ENCODE measurements around the gene ZNF22. TPM values are rescaled to one million over a fixed set of nuclear protein-coding genes. Genes with fewer than 3 reads are reported as not detected.

ZNF22 gene
- 20.6 TPM for total RNA-seq

GRCh38 chr10:45000752-45001380 is at the start of gene ZNF22:
Gene ZNF22, plus strand, starts transcription at chr10:45000923. Its CDS starts 2,446 bp downstream, at chr10:45003369.
- DNase-seq (ENCODE audit: extremely low spot score in 2 of 2): peak; percentile 74 to 85

GRCh38 chr10:44951576-44952226 is 49.0 kb upstream of the ZNF22 start:
- no peaks in the 10 kb centered on the region for H3K9me3 ChIP-seq
- no peak overlapping the region for H3K27ac ChIP-seq
- TF ChIP-seq POLR2A (IDR thresholded peaks at IDR 0.05) (no peak), CTCF (IDR thresholded peaks at IDR 0.05) (no peak), POLR2AphosphoS5 (IDR thresholded peaks at IDR 0.05; ENCODE audit: insufficient read depth in 1 of 2, low read depth in 1 of 2) (no peak)
- peaks cover 18% of the 10 kb centered on the region for H3K4me1 ChIP-seq
- H3K36me3 ChIP-seq: no peaks in the 10 kb centered on the region
- intact Hi-C loops (cut with DNase I): no loop called here
- no peaks in the 10 kb centered on the region for H3K27me3 ChIP-seq
- peak in 1 of 2 donors; percentile 49 for DNase-seq (ENCODE audit: extremely low spot score in 2 of 2)
- no peak overlapping the region for H3K4me3 ChIP-seq

More at GRCh38 chr10:45000752-45001380, at the start of gene ZNF22:
- Histone ChIP-seq H3K27ac (peak within 1 kb of the TSS; percentile 92), H3K4me1 (peaks cover 57% of the 10 kb centered on the region), H3K9me3 (no peaks in the 10 kb centered on the region), H3K4me3 (peak within 1 kb of the TSS; percentile 50 to 62), H3K36me3 (peaks cover 0 to 10% of the 10 kb centered on the region in 2 donors), H3K27me3 (no peaks in the 10 kb centered on the region)
- TF ChIP-seq POLR2A (IDR thresholded peaks at IDR 0.05): peak in 1 of 2 donors; percentile 58
- peak in 1 of 2 donors; percentile 71 for TF ChIP-seq POLR2AphosphoS5 (IDR thresholded peaks at IDR 0.05; ENCODE audit: insufficient read depth in 1 of 2, low read depth in 1 of 2)
- no peak for TF ChIP-seq CTCF (IDR thresholded peaks at IDR 0.05)
- intact Hi-C loops (cut with DNase I): no loop called here

- H3K4me3 ChIP-seq: no peak overlapping the region
- no peaks in the 10 kb centered on the region for H3K27me3 ChIP-seq
- DNase-seq (ENCODE audit: extremely low spot score in 2 of 2): peak in 1 of 2 donors; percentile 54
- H3K36me3 ChIP-seq: no peaks in the 10 kb centered on the region
- peaks cover 24% of the 10 kb centered on the region for H3K4me1 ChIP-seq
- no peak overlapping the region for H3K27ac ChIP-seq
- no peaks in the 10 kb centered on the region for H3K9me3 ChIP-seq
- TF ChIP-seq CTCF (IDR thresholded peaks at IDR 0.05): no peak
- TF ChIP-seq POLR2A (IDR thresholded peaks at IDR 0.05): no peak
- no peak for TF ChIP-seq POLR2AphosphoS5 (IDR thresholded peaks at IDR 0.05; ENCODE audit: insufficient read depth in 1 of 2, low read depth in 1 of 2)
- intact Hi-C loops (cut with DNase I): no loop called here
These were observed 47.9 kb upstream of the ZNF22 start for GRCh38 chr10:44952779-44953231.

GRCh38 chr10:44954042-44954441 is 46.7 kb upstream of the ZNF22 start:
- Histone ChIP-seq H3K27ac (no peak overlapping the region), H3K36me3 (no peaks in the 10 kb centered on the region), H3K27me3 (no peaks in the 10 kb centered on the region), H3K4me3 (no peak overlapping the region), H3K4me1 (peaks cover 35% of the 10 kb centered on the region), H3K9me3 (no peaks in the 10 kb centered on the region)
- no peak for DNase-seq (ENCODE audit: extremely low spot score in 2 of 2)
- intact Hi-C loops (cut with DNase I): no loop called here
- TF ChIP-seq CTCF (IDR thresholded peaks at IDR 0.05) (no peak), POLR2A (IDR thresholded peaks at IDR 0.05) (no peak), POLR2AphosphoS5 (IDR thresholded peaks at IDR 0.05; ENCODE audit: insufficient read depth in 1 of 2, low read depth in 1 of 2) (no peak)

GRCh38 chr10:44954962-44955361 is 45.8 kb upstream of the ZNF22 start:
- peaks cover 39% of the 10 kb centered on the region for H3K4me1 ChIP-seq
- H3K9me3 ChIP-seq: no peaks in the 10 kb centered on the region
- H3K36me3 ChIP-seq: no peaks in the 10 kb centered on the region
- no peak for DNase-seq (ENCODE audit: extremely low spot score in 2 of 2)
- H3K27me3 ChIP-seq: no peaks in the 10 kb centered on the region
- intact Hi-C loops (cut with DNase I): no loop called here
- no peak overlapping the region for H3K27ac ChIP-seq
- no peak overlapping the region for H3K4me3 ChIP-seq
- TF ChIP-seq POLR2A (IDR thresholded peaks at IDR 0.05) (no peak), POLR2AphosphoS5 (IDR thresholded peaks at IDR 0.05; ENCODE audit: insufficient read depth in 1 of 2, low read depth in 1 of 2) (no peak), CTCF (IDR thresholded peaks at IDR 0.05) (no peak)

All from vagina (tissue), 2 donors.